NAMALWA (cell line): Measurements from ENCODE around the gene DHODH.
"Not testable (repeated sequence)": the region's sequence is repeated elsewhere in the genome, so short reads cannot be mapped to it uniquely, and the experiment has no call there.

Experiments
- DNase-seq: peaks from one replicate; pipeline ENCODE4 v3.0.0-alpha.2; 2015; ENCODE audit warnings: low spot score

Gene DHODH

GRCh38 chr16:72008424-72009216 lies at the start of gene DHODH:
Gene DHODH (plus strand): TSS chr16:72008744. CDS start chr16:72008765, 21 bp downstream.
- DNase-seq = peak; percentile 99

GRCh38 chr16:71961066-71962039 lies 47.2 kb upstream of the DHODH start:
- peak; percentile 90 for DNase-seq

GRCh38 chr16:71963125-71963875 lies 45.2 kb upstream of the DHODH start:
- DNase-seq = no peak

GRCh38 chr16:71965223-71965622 lies 43.3 kb upstream of the DHODH start:
- DNase-seq = no peak

- no peak for DNase-seq
These were observed 41.6 kb upstream of the DHODH start for GRCh38 chr16:71966932-71967331.

GRCh38 chr16:71969353-71969752 lies 39.2 kb upstream of the DHODH start:
- DNase-seq = no peak

- DNase-seq = no peak
These were observed 37.0 kb upstream of the DHODH start for GRCh38 chr16:71971571-71971970.

- no peak for DNase-seq
These were observed 36.2 kb upstream of the DHODH start for GRCh38 chr16:71972356-71972755.

- DNase-seq = no peak
These were observed 35.5 kb upstream of the DHODH start for GRCh38 chr16:71973001-71973400.

GRCh38 chr16:71974068-71974818 lies 34.3 kb upstream of the DHODH start:
- no peak for DNase-seq

GRCh38 chr16:71985262-71985974 lies 23.1 kb upstream of the DHODH start:
- DNase-seq = no peak

- no peak for DNase-seq
These were observed 22.4 kb upstream of the DHODH start for GRCh38 chr16:71986131-71986530.

- DNase-seq = no peak
These were observed 13.5 kb upstream of the DHODH start for GRCh38 chr16:71995038-71995437.

GRCh38 chr16:71997578-71997977 lies 11.0 kb upstream of the DHODH start:
- not testable (repeated sequence) for DNase-seq

GRCh38 chr16:72001180-72001874 lies 7.2 kb upstream of the DHODH start:
- no peak for DNase-seq

- DNase-seq = no peak
These were observed 5.9 kb upstream of the DHODH start for GRCh38 chr16:72002619-72003018.

GRCh38 chr16:72008065-72008423 lies 500 bp upstream of the DHODH start:
- not testable (repeated sequence) for DNase-seq

GRCh38 chr16:72009779-72010178 lies 1.2 kb downstream of the DHODH start:
- DNase-seq = no peak

- DNase-seq = no peak
These were observed 4.1 kb downstream of the DHODH start for GRCh38 chr16:72012607-72013006.

- DNase-seq = no peak
These were observed 4.8 kb downstream of the DHODH start for GRCh38 chr16:72013389-72013788.
